GM18909 (cell line): Measurements from ENCODE around the gene HBG2.
"Not testable (repeated sequence)": the region's sequence is repeated elsewhere in the genome, so short reads cannot be mapped to it uniquely, and the experiment has no call there.

ENCODE experiments used
- ATAC-seq: cut with Tn5 transposase; IDR thresholded peaks from one replicate; pipeline ENCODE4 v1.9.1; 2021; ENCODE audit warnings: mild to moderate bottlenecking; ENCODE audit not compliant: unreplicated experiment, poor library complexity

HBG2 gene

GRCh38 chr11:5252192-5252918 lies 2.2 kb downstream of the HBG2 start:
- ATAC-seq = no peak

DNA sequence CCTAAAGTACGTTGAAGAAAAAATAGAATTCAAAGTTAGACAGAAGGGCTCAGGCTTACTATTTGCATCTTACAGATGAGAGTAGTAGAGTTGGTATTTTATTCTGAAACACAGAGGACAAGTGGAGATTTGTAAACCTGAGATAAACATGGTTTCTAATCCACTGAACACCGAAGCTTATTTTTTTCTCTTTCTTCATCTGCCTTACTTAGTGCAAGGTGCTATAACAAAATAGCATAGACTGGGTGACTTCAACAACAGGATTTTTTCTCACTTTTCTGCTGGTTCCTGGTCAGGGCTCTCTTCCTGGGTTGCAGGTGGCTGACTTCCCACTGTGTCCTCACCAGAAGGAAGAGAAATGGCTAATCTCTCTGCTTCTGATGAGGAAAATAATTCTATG lies 2.8 kb downstream of the HBG2 start:
- ATAC-seq = no peak

DNA sequence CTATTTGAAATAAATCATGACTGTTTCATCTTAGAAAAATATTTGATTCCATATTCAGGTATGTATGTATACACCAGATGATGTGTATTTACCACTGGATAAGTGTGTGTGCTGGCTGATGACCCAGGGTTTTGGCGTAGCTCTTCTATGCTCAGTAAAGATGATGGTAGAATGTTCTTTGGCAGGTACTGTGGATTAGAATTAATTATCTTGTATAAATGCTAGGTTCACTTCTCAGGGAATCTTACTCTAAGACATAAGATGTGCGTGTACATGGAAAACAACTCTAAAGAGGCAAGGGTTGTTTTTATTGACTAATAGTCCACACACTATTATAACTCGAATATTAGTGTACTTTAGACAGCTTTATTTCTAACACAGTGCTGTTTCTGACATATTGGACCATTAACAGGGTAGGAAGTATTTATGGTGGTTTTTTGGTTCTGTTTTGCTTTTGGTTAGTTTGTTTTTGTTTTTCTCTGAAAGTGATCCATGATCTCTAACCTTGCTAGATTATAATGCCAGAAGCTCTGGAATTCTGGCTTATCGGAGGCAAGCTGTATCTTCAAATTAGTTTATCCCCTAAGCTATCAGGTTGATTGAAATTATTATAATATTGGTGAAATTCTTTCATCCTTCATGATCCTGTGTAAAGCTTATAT lies 3.9 kb downstream of the HBG2 start:
- ATAC-seq = no peak

DNA sequence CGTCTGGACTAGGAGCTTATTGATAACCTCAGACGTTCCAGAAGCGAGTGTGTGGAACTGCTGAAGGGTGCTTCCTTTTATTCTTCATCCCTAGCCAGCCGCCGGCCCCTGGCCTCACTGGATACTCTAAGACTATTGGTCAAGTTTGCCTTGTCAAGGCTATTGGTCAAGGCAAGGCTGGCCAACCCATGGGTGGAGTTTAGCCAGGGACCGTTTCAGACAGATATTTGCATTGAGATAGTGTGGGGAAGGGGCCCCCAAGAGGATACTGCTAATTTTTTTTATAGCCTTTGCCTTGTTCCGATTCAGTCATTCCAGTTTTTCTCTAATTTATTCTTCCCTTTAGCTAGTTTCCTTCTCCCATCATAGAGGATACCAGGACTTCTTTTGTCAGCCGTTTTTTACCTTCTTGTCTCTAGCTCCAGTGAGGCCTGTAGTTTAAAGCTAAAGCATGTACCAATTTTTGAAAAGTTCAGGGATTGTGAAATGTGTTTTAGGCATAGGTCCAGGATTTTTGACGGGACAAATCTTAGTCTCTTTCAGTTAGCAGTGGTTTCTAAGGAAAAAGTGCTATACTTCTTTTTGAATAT lies 4.7 kb downstream of the HBG2 start, which contains the start of gene HBG1:
HBG1 (minus strand) TSS at position 51 of the 590 bp plus-strand sequence. CDS start 53 bp downstream, outside the sequence.
- not testable (repeated sequence) for ATAC-seq

DNA sequence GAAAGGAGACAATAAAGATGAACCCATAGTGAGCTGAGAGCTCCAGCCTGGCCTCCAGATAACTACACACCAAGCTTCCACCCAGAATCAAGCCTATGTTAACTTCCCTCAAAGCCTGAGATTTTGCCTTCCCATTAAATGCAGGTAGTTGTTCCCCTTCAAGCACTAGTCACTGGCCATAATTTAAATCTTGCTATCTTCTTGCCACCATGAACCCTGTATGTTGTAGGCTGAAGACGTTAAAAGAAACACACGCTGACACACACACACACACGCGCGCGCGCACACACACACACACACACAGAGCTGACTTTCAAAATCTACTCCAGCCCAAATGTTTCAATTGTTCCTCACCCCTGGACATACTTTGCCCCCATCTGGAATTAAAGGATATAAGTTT lies 6.1 kb downstream of the HBG2 start:
- not testable (repeated sequence) for ATAC-seq

GRCh38 chr11:5247472-5248192 lies 6.9 kb downstream of the HBG2 start:
- no peak for ATAC-seq

DNA sequence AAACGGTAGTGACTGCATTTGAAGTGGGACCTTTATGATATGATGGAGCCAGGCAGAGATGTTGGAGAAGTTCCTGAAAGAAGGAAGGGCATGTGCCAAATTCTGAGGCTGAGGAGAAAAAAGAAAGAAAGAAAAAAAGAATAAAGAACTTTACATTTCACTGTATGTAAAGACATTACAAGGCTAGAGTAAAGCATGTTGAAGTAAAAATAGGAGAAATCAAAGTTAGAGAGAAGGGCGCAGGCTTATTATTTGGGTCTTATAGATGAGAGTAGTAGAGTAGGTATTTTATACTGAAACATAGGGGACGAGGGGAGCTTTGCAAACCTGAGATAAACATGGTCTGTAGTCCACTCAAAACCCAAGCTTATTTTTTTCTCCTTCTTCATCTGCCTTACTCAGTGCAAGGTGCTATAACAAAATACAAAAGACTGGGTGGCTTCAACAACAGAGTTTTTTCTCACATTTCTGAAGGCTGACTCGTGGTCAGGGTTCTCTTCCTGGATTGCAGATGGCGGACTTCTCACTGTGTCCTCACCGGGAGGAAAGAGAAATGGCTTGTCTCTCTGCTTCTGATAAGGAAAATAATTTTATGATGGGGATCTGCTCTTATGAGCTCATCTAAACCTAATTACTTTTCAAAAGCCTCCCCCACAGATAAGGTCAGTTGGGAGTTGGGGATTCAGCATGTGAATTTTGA lies 7.7 kb downstream of the HBG2 start:
- no peak for ATAC-seq

DNA sequence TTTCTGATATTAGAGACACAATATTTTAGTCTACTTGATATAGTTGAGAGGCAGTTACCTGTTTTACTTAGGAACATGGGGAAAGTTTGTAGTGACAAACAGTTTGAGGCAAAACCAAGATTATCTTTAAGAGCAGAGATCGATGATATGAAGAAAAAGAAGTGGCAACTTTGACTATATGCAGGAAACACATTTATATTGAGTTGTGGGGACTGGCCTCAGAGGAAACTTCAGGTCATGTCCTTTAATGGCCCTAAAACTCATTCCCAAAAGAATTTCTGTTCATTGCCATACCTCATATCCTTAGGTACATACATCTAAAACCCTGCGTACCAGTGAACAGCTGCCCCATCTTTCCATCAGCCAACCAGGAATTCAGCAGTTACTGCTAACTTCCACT lies 9.4 kb downstream of the HBG2 start:
- no peak for ATAC-seq

DNA sequence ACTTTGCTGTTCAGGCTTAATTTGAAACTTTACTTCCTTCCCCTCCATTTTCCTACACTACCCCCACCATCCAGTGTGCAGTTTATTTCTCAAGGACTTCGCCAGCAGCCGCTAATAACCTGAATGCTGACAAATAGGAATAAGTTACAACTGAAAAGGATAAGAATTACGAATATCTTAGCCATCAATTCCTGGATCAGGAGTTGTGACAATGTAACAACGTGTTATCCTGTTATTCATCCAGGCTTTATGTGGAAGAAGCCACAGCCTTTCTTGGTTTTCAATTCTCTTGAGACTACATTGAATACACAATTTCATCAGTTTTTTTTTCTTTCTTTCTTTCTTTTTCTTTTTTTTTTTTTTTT lies 10.8 kb downstream of the HBG2 start:
- ATAC-seq = no peak

GRCh38 chr11:5242933-5243815 lies 11.4 kb downstream of the HBG2 start:
- peak; percentile 69 for ATAC-seq

GRCh38 chr11:5242208-5242607 lies 12.4 kb downstream of the HBG2 start:
- ATAC-seq = no peak

DNA sequence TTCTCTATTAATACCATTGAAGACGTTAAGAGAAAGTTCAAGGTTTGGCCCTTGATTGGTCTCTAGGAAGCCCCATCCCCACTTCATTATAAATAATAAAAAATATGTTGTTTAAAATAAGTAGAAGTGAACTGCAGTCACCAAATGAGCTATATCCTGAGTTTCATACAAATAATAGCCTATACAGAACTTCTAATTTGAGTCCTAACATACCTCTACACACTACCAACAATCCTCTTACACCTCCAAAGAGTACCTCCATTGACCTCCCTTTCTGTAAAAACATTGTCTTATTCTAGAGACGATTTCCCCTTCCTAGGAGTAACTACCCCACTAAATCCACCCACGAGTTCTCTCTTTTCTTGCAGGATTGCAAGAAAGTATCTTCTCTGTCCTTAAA lies 13.1 kb downstream of the HBG2 start:
- no peak for ATAC-seq

GRCh38 chr11:5240458-5240857 lies 14.1 kb downstream of the HBG2 start:
- no peak for ATAC-seq

- no peak for ATAC-seq
These were observed 14.5 kb downstream of the HBG2 start for GRCh38 chr11:5240056-5240455.

DNA sequence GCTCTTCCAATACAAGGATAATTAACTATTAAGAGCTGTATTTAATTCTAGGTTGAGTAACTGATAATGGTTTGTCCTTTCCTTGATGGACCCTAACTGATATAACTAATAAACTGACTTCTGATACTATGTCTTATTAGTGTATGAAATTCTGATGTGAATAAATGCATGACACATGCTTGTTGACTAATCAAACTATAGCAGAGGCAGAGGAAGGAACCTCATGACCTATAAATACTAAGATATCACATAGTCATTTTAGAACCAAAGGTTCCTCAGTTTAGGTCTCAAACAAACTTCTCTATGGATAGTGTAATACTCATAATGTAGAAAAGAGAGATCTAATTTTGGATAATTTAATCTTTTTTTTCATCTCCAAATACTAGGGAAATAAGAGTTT lies 15.5 kb downstream of the HBG2 start:
- ATAC-seq = no peak

GRCh38 chr11:5238486-5238885 lies 16.1 kb downstream of the HBG2 start:
- ATAC-seq = no peak

- no peak for ATAC-seq
These were observed 17.2 kb downstream of the HBG2 start for GRCh38 chr11:5237420-5237819.

DNA sequence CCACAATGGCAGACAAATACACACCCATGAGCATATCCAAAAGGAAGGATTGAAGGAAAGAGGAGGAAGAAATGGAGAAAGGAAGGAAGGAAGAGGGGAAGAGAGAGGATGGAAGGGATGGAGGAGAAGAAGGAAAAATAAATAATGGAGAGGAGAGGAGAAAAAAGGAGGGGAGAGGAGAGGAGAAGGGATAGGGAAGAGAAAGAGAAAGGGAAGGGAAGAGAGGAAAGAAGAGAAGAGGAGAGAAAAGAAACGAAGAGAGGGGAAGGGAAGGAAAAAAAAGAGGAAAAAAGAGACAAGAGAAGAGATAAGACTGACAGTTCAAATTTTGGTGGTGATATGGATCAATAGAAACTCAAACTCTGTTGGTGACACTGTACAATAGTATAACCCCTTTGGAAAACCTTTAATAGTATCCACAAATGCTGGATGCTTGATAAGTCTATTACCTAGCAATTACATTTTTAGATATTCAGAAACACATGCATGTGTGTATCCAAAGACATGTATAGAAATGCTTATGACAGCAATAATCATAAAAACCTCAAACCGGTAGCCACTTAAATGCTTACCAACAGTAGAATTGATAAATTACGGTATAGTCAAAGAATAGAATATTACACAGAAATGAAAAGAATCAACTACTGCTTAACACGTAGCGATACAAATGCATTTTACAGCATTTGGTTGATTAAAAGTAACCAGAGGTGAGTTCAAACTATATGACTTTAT lies 19.1 kb downstream of the HBG2 start:
- no peak for ATAC-seq

DNA sequence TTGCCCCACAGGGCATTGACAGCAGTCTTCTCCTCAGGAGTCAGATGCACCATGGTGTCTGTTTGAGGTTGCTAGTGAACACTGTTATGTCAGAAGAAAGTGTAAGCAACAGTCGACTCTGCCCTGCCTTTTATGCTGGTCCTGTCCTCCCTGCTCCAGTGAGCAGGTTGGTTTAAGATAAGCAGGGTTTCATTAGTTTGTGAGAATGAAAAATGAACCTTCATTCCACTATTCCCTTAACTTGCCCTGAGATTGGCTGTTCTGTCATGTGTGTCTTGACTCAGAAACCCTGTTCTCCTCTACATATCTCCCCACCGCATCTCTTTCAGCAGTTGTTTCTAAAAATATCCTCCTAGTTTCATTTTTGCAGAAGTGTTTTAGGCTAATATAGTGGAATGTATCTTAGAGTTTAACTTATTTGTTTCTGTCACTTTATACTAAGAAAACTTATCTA lies 20.2 kb downstream of the HBG2 start, which contains the start of gene HBD:
HBD (minus strand) TSS at position 103 of the 454 bp plus-strand sequence; CDS start at position 53, 50 bp downstream.
- ATAC-seq = peak; percentile 88
